CD4-positive, alpha-beta T cell treated with Interleukin-17A for 1 hour (primary cell): Measurements from ENCODE around the gene WARS2.
A peak's percentile ranks its signal among the peaks of the same experiment; 100 is the strongest.
"Not testable (repeated sequence)": the region's sequence is repeated elsewhere in the genome, so short reads cannot be mapped to it uniquely, and the experiment has no call there.

ENCODE experiments used
- DNase-seq: peaks from one replicate; pipeline ENCODE4 v3.0.0-alpha.2; 2020

WARS2 gene

GRCh38 chr1:119140177-119141019 is at the start of gene WARS2:
Gene WARS2, minus strand, starts transcription at chr1:119140653. Its CDS starts 9 bp downstream, at chr1:119140644.
- peak; percentile 97 for DNase-seq

- DNase-seq, result no peak
Observed at GRCh38 chr1:119188926-119189325, 48.5 kb upstream of the WARS2 start.

GRCh38 chr1:119187416-119187815 is 47.0 kb upstream of the WARS2 start:
- no peak for DNase-seq

- no peak for DNase-seq
Observed at GRCh38 chr1:119186471-119186870, 46.0 kb upstream of the WARS2 start.

- no peak for DNase-seq
Observed at GRCh38 chr1:119184972-119185371, 44.5 kb upstream of the WARS2 start.

- no peak for DNase-seq
Observed at GRCh38 chr1:119181218-119181617, 40.8 kb upstream of the WARS2 start.

- DNase-seq, result no peak
Observed at GRCh38 chr1:119179051-119179450, 38.6 kb upstream of the WARS2 start.

- not testable (repeated sequence) for DNase-seq
Observed at GRCh38 chr1:119172927-119173326, 32.5 kb upstream of the WARS2 start.

GRCh38 chr1:119171381-119172010 is 31.0 kb upstream of the WARS2 start:
- DNase-seq, result not testable (repeated sequence)

- DNase-seq, result no peak
Observed at GRCh38 chr1:119163396-119163795, 22.9 kb upstream of the WARS2 start.

- DNase-seq, result no peak
Observed at GRCh38 chr1:119160866-119161265, 20.4 kb upstream of the WARS2 start.

- DNase-seq, result no peak
Observed at GRCh38 chr1:119160409-119160808, 20.0 kb upstream of the WARS2 start.

- DNase-seq, result no peak
Observed at GRCh38 chr1:119159966-119160365, 19.5 kb upstream of the WARS2 start.

GRCh38 chr1:119159111-119159510 is 18.7 kb upstream of the WARS2 start:
- DNase-seq, result no peak

GRCh38 chr1:119156761-119157160 is 16.3 kb upstream of the WARS2 start:
- not testable (repeated sequence) for DNase-seq

GRCh38 chr1:119155069-119155468 is 14.6 kb upstream of the WARS2 start:
- not testable (repeated sequence) for DNase-seq

GRCh38 chr1:119150150-119150549 is 9.7 kb upstream of the WARS2 start:
- no peak for DNase-seq

GRCh38 chr1:119147661-119148090 is 7.2 kb upstream of the WARS2 start:
- no peak for DNase-seq

- no peak for DNase-seq
Observed at GRCh38 chr1:119146466-119146865, 6.0 kb upstream of the WARS2 start.

GRCh38 chr1:119144813-119145212 is 4.4 kb upstream of the WARS2 start:
- DNase-seq, result no peak

GRCh38 chr1:119143706-119144105 is 3.3 kb upstream of the WARS2 start:
- no peak for DNase-seq

- no peak for DNase-seq
Observed at GRCh38 chr1:119141660-119142059, 1.2 kb upstream of the WARS2 start.

- peak; percentile 52 for DNase-seq
Observed at GRCh38 chr1:119141020-119141424, 569 bp upstream of the WARS2 start.

- DNase-seq, result no peak
Observed at GRCh38 chr1:119139857-119140176, 636 bp downstream of the WARS2 start.
